GM21825 (cell line): ENCODE data around the gene UBE2L6.
"Not testable (repeated sequence)": the region's sequence is repeated elsewhere in the genome, so short reads cannot be mapped to it uniquely, and the experiment has no call there.

Source experiments
- ATAC-seq: cut with Tn5 transposase; IDR thresholded peaks from one replicate; pipeline ENCODE4 v1.9.1; 2021; ENCODE audit warnings: mild to moderate bottlenecking, moderate library complexity; ENCODE audit not compliant: unreplicated experiment

Gene UBE2L6

DNA sequence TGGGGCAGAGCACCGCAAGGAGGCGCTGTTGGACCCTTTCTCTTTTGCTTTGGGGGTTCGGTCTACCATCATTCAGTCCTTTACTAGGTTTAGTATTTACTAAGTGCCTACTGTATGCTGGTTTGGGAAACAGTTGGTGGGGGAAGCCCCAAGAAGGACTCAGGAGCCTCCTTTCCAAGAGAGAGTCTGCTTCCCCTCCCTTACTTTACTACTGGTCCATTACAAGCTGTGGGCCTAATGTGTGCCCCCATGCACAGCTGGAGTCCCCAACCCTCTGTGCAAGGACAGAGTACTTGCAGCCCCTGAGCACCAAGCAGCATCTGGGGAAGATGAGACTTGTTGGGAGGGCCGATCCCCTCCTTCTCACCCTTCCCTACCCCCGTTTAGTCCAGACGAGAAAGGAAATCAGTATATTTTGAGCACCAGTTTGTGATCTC lies 876 bp upstream of the UBE2L6 start:
- peak; percentile 54 for ATAC-seq

- peak; percentile 1 for ATAC-seq
Measured at GRCh38 chr11:57566905-57567514, 462 bp downstream of the UBE2L6 start.

DNA sequence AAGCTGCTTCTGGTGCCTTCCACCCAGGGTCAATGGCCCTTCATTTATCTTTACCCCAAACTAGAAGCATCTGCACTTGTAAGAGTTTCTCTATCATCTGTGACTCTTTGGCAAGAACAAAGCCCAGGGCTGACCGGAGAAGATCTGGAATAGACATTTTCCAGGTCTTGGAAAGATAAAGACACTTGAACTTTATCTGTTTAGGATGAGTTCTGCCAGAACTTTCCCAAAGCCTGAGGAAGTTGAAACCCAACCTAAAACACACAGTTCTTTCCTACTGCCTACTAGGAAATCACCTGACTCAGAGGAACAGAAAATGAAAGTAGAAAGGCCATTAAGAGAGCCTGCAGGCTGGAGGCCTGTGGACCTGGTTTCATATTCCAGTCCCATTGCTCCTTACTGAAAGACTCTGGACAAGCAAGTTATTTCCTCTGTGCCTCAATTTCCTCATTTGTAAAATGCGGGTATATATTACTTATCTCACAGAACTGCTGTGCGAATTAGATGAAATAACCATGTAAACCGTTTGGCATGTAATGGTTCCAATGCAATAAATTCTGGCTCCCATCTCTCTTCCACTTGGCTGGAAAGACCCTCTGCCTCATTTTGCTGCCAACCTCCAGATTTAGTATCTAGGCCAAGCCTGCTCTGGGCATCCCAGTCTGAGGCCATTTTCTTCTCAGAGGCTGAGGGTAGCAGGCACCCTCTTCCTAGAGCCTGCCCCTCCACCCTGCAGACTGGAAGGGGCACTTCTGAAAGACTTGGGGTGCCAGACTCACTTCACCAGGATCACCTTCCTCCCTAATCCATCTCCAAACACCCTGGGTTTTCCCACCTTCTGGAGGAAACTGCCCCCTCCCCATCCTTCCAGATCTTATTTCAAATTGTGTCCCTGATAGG lies 1.2 kb downstream of the UBE2L6 start:
- peak; percentile 68 for ATAC-seq

- ATAC-seq, result no peak
Measured at GRCh38 chr11:57562596-57562995, 4.9 kb downstream of the UBE2L6 start.

DNA sequence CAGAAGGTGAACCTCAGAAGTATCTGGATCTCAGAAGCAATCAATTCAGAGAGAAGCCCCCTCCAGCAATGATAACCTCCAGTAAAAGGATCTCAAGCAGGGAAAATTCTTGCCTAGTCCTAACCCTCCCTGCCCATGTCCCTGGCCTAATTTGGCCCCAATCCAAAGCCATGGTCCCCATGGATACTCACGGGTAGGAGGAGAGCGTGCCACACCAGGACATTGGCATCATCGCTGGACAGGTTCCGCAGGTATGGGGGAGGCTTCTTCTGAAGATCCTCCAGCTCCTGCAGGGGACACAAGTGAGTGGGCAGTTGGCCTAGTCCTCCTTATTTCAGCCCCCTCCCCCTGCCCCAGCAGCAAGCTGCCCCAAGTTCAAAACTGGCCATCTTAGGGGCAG lies 7.3 kb downstream of the UBE2L6 start:
- no peak for ATAC-seq

GRCh38 chr11:57556041-57556440 lies 11.4 kb downstream of the UBE2L6 start:
- ATAC-seq, result no peak

DNA sequence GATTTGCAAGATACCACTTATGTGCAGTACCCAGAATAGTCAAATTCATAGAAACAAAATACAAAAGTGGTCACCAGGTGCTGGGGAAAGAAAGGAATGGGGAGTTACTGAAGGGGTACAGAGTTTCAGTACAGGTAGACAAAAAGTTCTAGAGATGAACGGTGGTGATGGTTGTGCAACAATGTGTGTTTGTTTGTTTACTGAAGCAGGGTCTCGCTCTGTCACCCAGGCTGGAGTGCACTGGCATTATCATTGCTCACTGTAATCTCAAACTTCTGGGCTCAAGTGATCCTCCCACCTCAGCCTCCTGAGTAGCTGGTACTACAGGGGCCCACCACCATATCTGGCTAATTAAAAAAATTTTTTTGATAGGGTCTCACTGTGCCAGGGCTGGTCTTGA lies 12.1 kb downstream of the UBE2L6 start:
- no peak for ATAC-seq

DNA sequence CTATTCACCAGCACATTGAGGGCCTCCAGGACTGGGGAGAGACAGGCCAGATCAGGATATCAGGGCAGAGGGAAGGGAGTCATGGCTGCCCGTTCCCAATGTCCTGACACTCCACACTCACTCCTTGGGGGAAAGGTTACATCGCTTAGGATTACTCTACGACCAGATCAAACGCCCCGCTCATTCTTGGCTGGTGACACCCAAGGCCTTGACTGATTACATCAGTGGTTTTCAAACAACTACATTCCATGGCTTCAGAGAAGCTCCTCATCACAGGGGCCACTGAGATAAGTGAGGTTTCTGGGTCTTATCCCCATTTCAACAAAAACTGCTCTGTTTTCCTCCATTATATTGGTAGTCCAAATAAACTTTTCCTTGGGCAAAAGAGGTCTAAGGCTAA lies 15.0 kb downstream of the UBE2L6 start:
- ATAC-seq, result no peak

- ATAC-seq, result no peak
Measured at GRCh38 chr11:57551941-57552340, 15.5 kb downstream of the UBE2L6 start.

- ATAC-seq, result no peak
Measured at GRCh38 chr11:57549983-57550382, 17.5 kb downstream of the UBE2L6 start.

- peak; percentile 94 for ATAC-seq
Measured at GRCh38 chr11:57547854-57548377, 19.6 kb downstream of the UBE2L6 start.

- ATAC-seq, result peak; percentile 48
Measured at GRCh38 chr11:57546869-57547475, 20.5 kb downstream of the UBE2L6 start.

GRCh38 chr11:57546451-57546850 lies 21.0 kb downstream of the UBE2L6 start:
- no peak for ATAC-seq

DNA sequence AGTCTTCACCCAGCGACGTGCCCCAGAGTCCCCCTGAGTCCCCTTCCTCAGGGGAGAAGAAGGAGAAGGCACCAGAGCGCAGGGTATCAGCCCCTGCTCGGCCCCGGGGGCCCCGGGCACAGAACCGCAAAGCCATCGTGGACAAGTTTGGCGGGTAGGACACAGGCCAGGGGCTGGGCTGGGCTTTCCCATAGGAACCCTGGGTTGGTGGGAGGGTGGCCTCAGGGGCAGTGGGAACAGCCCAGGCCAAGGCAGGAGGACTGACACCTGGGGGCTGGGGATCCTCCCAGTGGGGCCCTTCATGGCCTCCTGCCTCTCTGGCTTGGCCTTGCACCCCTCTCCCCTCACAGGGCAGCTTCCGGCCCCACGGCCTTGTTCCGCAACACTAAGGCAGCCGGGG lies 21.6 kb downstream of the UBE2L6 start:
- no peak for ATAC-seq

DNA sequence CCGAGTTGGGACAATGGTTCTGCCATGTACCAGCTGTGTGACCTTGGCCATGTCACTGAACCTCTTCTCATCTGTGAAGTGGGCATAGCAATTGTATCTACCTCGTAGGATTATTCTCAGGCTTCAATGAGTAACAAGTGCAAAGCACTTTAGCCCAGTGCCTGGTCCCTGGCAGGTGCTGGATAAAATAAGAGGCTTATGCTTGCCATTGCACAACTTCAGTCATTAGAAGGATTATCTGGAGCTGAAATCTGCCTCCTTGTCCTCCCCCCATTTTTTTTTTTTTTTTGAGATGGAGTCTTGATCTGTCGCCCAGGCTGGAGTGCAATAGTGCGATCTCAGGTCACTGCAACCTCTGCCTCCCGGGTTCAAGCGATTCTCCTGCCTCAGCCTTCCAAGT lies 22.9 kb downstream of the UBE2L6 start:
- ATAC-seq, result no peak

- ATAC-seq, result no peak
Measured at GRCh38 chr11:57543593-57543992, 23.9 kb downstream of the UBE2L6 start.

- ATAC-seq, result no peak
Measured at GRCh38 chr11:57542582-57542981, 24.9 kb downstream of the UBE2L6 start.

GRCh38 chr11:57541169-57541568 lies 26.3 kb downstream of the UBE2L6 start:
- no peak for ATAC-seq

DNA sequence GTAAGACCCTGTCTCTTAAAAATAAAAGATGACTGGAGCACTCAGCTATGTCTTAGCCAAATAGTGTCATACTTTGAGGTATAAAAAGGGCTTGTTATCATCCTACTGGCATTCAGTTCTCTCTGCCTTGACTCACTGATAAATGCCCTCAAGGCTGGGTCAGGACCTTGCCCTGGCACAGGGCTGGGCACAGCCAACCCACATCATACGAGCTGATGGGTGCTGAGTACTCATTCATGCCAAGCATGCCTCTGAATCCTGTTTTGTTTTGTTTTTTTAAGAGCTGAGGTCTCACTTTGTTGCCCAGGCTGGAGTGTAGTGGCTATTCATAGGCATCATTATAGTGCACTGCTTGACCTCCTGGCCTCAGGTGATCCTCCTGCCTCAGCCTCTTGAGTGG lies 28.1 kb downstream of the UBE2L6 start:
- ATAC-seq, result no peak

DNA sequence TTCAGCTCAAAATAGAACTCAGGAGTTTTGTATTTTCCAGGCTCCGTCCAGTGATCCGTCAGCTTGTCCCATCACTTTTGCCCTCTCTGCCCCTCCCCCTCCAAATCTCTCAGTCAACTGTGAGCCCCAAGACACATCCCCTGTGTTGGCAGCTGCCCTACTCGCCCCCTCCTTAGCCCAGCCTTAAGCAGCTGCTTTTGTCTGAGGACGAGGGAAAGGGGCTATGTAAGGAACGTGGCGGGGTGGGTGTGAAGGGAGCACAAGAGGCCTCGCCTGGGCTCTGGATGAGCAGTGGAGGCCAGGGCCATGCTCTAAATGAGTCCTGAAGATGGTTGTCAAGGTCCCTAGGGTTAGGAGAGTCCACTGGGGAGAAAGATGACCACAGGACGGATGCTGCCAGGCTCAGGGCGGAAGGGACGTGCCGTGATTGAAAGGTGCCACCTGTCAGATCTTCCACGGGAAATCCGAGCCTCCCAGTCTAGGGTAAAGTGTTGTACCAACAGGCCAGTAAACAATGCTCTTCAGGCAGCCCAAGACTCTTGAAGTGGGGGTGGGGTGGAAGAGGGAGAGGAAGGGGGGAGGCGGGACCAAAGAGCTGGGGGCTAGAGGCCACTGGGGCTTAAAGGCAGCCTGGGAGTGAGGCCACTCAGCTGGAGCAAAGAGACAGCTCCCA lies 30.4 kb downstream of the UBE2L6 start, which contains the start of gene SMTNL1:
SMTNL1 (plus strand) TSS at position 649 of the 673 bp plus-strand sequence. CDS start 5,048 bp downstream, outside the sequence.
- no peak for ATAC-seq

GRCh38 chr11:57534449-57534848 lies 33.0 kb downstream of the UBE2L6 start:
- not testable (repeated sequence) for ATAC-seq
